ENCODE measurements around the gene VSIR.

VSIR gene

GRCh38 chr10:71701496-71702132, 71.7 kb downstream of the VSIR start:
- no peak for TF ChIP-seq CTCF (IDR thresholded peaks at IDR 0.05; ENCODE audit: borderline replicate concordance, extremely low read depth, low read length, poor library complexity, severe bottlenecking)
- TF ChIP-seq EZH2 (IDR thresholded peaks at IDR 0.05; ENCODE audit: borderline replicate concordance, low read depth, low read length, severe bottlenecking), result no peak
- H3K27me3 ChIP-seq (ENCODE audit: insufficient read depth, low read length, poor library complexity), result no peaks in the 10 kb centered on the region

GRCh38 chr10:71700731-71701368, 72.5 kb downstream of the VSIR start:
- no peak overlapping the region for H3K9ac ChIP-seq (ENCODE audit: low read depth, low read length)
- no peaks in the 10 kb centered on the region for H3K79me2 ChIP-seq (ENCODE audit: insufficient read depth, low read length)
- no peak for DNase-seq
- no peaks in the 10 kb centered on the region; the same call in 1 of the 2 replicates for H4K20me1 ChIP-seq (ENCODE audit: insufficient read depth, low read length)
- no peak overlapping the region for H3K27ac ChIP-seq (ENCODE audit: low read length)
- no peak overlapping the region for H3K4me3 ChIP-seq (ENCODE audit: low read depth in 1 of 2, low read length in 2 of 2)
- no peak overlapping the region for H3K4me2 ChIP-seq (ENCODE audit: insufficient read depth, low read length)
- no peaks in the 10 kb centered on the region for H3K27me3 ChIP-seq (ENCODE audit: insufficient read depth, low read length, poor library complexity)
- no peaks in the 10 kb centered on the region for H3K36me3 ChIP-seq (ENCODE audit: insufficient read depth, low read length)
- no peaks in the 10 kb centered on the region for H3K9me3 ChIP-seq (ENCODE audit: insufficient read depth, low read length, severe bottlenecking)
- H3K4me1 ChIP-seq (ENCODE audit: insufficient read depth, low read length), result no peaks in the 10 kb centered on the region
- ATAC-seq (ENCODE audit: insufficient read depth, low read depth), result no peak
- TF ChIP-seq CTCF (IDR thresholded peaks at IDR 0.05; ENCODE audit: borderline replicate concordance, extremely low read depth, low read length, poor library complexity, severe bottlenecking) (no peak), EZH2 (IDR thresholded peaks at IDR 0.05; ENCODE audit: borderline replicate concordance, low read depth, low read length, severe bottlenecking) (no peak)
- no peak overlapping the region for H2AFZ ChIP-seq (ENCODE audit: low read depth, low read length)

More at GRCh38 chr10:71701496-71702132, 71.7 kb downstream of the VSIR start:
- H3K4me3 ChIP-seq (ENCODE audit: low read depth in 1 of 2, low read length in 2 of 2), result no peak overlapping the region
- DNase-seq, result no peak
- H3K27ac ChIP-seq (ENCODE audit: low read length), result no peak overlapping the region
- H3K79me2 ChIP-seq (ENCODE audit: insufficient read depth, low read length), result no peaks in the 10 kb centered on the region
- no peak for ATAC-seq (ENCODE audit: insufficient read depth, low read depth)
- no peaks in the 10 kb centered on the region; the same call in 1 of the 2 replicates for H4K20me1 ChIP-seq (ENCODE audit: insufficient read depth, low read length)
- no peaks in the 10 kb centered on the region for H3K4me1 ChIP-seq (ENCODE audit: insufficient read depth, low read length)
- no peaks in the 10 kb centered on the region for H3K36me3 ChIP-seq (ENCODE audit: insufficient read depth, low read length)
- no peak overlapping the region for H3K4me2 ChIP-seq (ENCODE audit: insufficient read depth, low read length)
- H3K9me3 ChIP-seq (ENCODE audit: insufficient read depth, low read length, severe bottlenecking), result no peaks in the 10 kb centered on the region
- no peak overlapping the region for H2AFZ ChIP-seq (ENCODE audit: low read depth, low read length)
- no peak overlapping the region for H3K9ac ChIP-seq (ENCODE audit: low read depth, low read length)

- TF ChIP-seq EZH2 (IDR thresholded peaks at IDR 0.05; ENCODE audit: borderline replicate concordance, low read depth, low read length, severe bottlenecking) (no peak), CTCF (IDR thresholded peaks at IDR 0.05; ENCODE audit: borderline replicate concordance, extremely low read depth, low read length, poor library complexity, severe bottlenecking) (no peak)
- no peak for ATAC-seq (ENCODE audit: insufficient read depth, low read depth)
- H3K4me2 ChIP-seq (ENCODE audit: insufficient read depth, low read length), result no peak overlapping the region
- H2AFZ ChIP-seq (ENCODE audit: low read depth, low read length), result no peak overlapping the region
- H3K4me1 ChIP-seq (ENCODE audit: insufficient read depth, low read length), result peaks cover 4% of the 10 kb centered on the region; the same call in 1 of the 2 replicates
- no peak overlapping the region for H3K9ac ChIP-seq (ENCODE audit: low read depth, low read length)
- no peaks in the 10 kb centered on the region; the same call in 1 of the 2 replicates for H4K20me1 ChIP-seq (ENCODE audit: insufficient read depth, low read length)
- H3K4me3 ChIP-seq (ENCODE audit: low read depth in 1 of 2, low read length in 2 of 2), result no peak overlapping the region
- H3K9me3 ChIP-seq (ENCODE audit: insufficient read depth, low read length, severe bottlenecking), result no peaks in the 10 kb centered on the region
- H3K36me3 ChIP-seq (ENCODE audit: insufficient read depth, low read length), result no peaks in the 10 kb centered on the region
- no peak for DNase-seq
- no peaks in the 10 kb centered on the region for H3K27me3 ChIP-seq (ENCODE audit: insufficient read depth, low read length, poor library complexity)
- no peak overlapping the region for H3K27ac ChIP-seq (ENCODE audit: low read length)
- no peaks in the 10 kb centered on the region for H3K79me2 ChIP-seq (ENCODE audit: insufficient read depth, low read length)
Observed at GRCh38 chr10:71698737-71699136, 74.6 kb downstream of the VSIR start.

All from DND-41 (cell line).